ENCODE data around the gene ARMC9.
"Not testable (repeated sequence)": the region's sequence is repeated elsewhere in the genome, so short reads cannot be mapped to it uniquely, and the experiment has no call there.

Gene ARMC9

DNA sequence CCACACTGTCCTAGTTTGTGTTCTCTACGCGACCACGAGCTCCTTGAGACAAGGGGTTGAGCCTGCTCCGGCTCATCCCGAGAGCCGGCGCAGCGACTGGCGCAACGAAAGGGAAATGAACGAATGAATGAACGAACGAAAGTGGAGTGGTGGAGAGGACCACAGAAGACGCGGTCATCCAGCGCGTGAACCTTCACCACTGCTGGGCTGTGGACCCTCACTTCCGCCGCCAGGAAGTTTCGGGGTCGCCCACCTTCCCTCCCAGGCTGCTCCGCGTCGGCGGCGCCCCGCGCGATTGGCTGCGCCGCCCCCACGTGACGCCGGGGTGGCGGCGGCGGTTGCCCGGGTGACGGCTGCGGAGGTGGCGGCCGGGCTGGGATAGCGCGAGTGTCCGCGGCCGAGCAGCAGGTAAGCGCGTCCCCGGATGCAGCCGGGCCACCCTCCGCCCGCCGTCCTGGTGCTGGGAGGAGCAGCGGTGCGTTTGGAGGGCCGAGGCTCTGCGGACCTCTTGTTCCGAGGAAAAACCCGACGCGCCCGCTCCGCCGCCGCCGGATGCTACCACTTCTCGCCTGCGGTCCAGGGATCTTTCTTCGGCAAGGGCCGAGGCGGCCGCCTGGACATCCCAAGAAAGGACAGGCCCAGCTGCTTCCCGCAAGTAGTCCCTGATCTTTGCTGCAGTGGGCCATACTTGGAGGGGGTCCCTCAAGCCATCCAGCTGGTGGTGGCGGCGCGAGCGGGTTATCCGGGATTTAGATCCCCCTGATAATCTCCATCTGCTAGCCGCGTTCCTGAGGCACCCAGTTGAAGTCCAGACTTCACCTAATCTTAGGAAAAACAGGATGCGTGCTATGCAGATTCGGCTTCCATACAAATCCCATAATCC, at the start of gene ARMC9:
ARMC9 (plus strand) TSS at position 341 of the 883 bp plus-strand sequence. CDS start 7,608 bp downstream, outside the sequence.
- DNase-seq, result peak in 1 of 2 donors; percentile 34

- DNase-seq, result no peak
Observed at GRCh38 chr2:231152800-231153557, 45.5 kb upstream of the ARMC9 start.

GRCh38 chr2:231159306-231159705, 39.1 kb upstream of the ARMC9 start:
- no peak for DNase-seq

- no peak for DNase-seq
Observed at GRCh38 chr2:231160701-231161100, 37.7 kb upstream of the ARMC9 start.

GRCh38 chr2:231161252-231161839, 37.1 kb upstream of the ARMC9 start:
- DNase-seq, result no peak

DNA sequence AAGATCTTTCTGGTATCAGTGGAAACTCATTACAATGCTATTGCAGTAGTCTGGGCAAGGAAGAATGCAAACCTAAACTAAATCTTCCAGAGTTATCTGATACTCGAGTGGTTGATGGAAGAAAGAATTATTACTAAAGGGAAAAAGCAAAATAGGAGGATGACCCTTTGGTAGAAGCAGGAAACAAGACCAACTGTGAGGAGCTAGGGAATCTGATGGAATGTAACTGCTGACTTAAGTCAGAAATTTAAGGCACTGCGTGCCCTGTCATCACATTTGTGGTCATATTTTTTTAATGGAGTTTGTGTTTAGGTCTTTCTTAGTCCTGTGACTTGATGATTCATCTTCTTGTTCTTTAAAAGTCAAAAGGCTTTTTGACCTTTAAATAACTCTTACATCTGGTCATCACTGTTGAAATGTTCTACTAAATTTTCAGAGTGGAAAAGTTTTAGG, 36.5 kb upstream of the ARMC9 start:
- DNase-seq, result no peak

DNA sequence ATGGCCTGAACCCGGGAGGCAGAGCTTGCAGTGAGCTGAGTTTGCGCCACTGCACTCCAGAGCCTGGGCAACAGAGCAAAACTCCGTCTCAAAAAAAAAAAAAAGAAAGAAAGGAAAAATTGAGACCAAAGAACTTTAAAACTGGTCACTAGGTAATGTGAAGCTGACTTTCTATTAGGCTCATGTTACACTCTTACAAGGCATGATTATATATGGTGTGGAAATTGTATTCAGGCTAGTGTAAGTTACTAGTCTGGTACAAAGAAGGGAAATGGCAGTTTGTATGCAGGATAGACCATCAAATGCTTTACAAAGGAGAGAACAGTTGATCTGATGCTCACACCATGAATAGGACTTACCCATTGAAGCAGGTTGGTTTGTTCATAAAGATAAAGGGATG, 35.4 kb upstream of the ARMC9 start:
- DNase-seq, result no peak

DNA sequence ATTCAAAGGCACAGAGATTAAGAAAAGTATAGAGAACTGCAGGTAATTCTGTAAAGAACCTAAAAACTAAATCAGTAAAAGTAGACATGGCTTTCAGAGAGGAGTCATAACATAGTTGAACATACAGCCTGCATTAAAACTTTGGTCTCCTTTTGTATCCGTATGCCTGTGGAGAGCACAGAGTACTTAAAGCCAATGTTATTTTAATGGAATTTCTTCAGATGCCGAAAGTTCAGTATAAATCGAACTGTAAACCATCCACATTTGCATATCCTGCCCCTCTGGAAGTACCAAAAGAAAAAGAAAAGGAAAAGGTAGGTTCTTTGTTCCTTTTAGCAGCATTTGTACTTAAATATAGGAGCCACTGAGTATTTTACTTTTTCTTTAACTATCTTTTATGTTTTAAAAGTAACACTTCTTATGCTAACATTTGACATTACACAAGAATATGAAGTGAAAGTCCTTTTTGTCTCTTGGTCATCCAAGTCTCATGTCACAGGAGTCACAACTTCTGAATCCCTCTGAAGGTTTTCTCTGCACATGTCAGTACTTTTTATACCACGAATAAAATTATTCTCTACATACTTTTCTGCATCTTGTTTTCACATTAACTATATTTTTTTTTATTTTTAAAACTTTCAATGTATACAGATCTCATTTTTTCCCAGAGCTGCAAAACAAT, 34.9 kb upstream of the ARMC9 start:
- no peak for DNase-seq

- DNase-seq, result no peak
Observed at GRCh38 chr2:231167745-231168459, 30.5 kb upstream of the ARMC9 start.

- DNase-seq, result peak in 1 of 2 donors; percentile 22
Observed at GRCh38 chr2:231168460-231169139, 29.8 kb upstream of the ARMC9 start.

DNA sequence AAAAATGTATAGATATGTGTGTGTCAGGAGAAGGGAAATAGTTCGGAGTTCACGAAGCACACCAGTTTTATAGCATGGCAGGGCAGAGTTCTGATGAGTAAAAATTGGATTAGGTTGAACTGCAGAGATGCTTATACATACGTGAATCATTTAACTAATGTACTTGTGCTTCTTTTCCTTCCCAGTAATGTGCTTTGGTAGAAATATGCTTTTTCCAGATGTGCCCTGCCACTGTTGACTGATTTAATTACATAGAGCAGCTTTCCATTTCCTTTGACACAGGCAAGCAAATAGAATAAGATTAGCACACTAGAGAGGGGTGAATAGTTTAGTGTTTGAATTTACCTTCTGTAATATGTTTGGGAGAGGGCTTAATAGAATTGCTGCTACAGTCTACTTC, 28.9 kb upstream of the ARMC9 start:
- DNase-seq, result no peak

DNA sequence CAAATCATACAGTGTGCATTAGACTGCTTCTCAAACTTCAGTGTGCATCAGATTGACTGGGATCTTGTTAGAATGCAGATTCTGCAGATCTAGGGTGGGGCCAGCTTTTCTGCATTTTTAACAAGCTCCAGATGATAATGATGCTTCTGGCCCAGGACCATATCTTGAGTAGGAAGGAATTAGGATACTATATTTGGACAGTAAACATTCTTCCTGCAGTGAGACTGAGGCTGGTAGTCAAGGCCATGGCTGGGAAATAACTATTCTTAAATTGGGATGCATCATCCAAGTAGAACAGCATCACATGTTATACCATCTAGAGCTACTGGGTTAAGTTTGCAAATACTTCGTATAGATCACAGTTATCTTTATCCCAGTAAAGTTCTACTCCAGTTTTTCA, 28.4 kb upstream of the ARMC9 start:
- DNase-seq, result no peak

GRCh38 chr2:231172025-231172424, 26.4 kb upstream of the ARMC9 start:
- no peak for DNase-seq

DNA sequence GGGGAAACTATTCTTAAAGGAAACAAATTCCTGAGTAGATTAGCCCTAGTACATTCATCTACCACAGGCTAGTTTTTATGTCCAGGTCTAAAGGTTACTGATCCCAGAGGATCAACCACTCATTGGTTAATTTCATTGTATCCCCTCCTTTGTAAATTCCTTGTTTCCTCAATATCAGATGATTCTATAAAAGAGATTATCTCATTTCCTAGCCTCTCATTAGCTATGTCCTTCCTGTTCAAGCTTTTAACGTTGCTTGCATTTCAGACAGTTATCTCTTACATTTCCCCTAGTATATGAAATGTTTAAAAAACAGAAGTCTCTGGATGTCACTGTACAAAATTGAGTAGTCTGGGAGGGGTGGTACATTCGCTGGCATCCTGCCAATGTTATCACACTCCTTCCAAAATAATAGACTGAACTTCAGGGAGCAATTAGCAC, 24.2 kb upstream of the ARMC9 start:
- peak in 1 of 2 donors; percentile 23 for DNase-seq

DNA sequence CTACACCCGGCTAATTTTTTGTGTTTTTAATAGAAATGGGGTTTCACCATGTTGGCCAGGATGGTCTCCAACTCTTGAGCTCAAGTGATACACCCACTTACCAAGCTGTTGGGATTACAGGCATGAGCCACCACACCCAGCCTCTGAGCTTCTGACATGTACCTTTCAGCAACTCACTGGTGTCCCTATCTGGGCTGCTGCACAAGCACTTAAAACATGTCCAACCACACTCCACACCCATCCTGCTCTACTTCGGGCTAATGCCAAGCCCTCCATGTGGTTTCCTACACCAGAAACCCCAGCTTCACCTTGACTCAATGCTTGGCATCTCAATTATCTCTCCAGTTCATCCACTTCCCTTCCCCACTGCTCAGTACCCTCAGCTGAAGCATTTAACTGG, 22.4 kb upstream of the ARMC9 start:
- no peak for DNase-seq

DNA sequence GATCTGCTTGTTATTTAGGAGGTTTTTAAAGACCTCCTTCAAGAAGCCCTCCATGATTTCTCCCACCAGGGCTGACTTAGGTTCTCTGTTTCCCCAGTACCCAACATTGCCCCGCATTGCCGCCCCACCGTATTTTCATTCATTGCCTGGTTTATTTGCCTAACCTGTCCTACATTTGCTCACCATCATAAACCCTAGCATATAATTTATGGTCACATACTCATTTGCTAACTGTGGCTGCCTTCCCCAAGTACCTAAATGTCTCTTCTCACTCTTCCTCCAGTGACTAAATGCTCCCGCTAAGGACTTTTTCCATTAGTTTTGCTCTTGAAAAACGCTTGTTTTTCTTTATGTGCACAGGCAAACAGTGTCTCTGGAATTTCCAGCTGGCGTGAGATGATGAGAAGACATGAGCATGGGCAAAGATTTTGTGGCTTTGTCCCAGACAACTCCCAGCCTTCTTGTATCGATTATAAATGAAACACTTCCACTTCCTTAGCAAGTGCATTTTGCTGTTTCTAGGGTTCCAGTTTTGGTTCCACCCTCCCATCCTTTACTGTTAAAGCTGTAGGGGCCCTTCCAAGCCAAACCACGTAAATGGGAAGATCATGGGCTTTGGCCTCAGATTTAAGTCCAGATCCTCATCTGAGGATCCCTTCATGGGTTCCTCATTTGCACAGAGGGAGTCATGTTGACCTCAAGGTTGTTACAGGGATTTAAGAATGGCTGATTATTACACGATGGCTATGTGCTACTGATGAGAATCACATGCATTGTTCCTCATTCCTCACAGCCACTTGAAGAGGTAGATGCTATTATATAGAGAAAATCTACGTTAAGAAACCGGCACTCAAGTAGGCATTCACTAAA, 21.0 kb upstream of the ARMC9 start:
- no peak for DNase-seq

GRCh38 chr2:231178805-231179204, 19.6 kb upstream of the ARMC9 start:
- DNase-seq, result not testable (repeated sequence)

- peak; percentile 47 to 82 for DNase-seq
Observed at GRCh38 chr2:231181860-231182512, 16.4 kb upstream of the ARMC9 start.

DNA sequence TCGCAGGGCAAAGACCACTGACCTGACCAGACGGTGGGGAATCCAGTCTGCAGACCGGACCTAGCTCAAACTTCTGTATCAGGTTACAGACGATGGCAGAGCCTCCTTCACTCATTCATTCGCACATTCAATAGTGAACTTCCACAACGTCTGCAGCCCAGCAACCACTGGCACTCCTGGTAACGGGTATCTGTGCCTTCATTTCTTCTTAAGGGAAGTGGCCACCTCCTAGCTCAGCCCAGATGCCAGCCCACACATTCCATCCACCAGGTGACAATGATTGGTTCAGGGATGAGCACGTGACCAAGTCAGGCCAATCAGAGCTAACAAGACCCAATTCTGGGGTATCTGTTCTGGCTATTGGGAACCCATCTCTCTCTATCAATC, 15.9 kb upstream of the ARMC9 start:
- DNase-seq, result no peak

DNA sequence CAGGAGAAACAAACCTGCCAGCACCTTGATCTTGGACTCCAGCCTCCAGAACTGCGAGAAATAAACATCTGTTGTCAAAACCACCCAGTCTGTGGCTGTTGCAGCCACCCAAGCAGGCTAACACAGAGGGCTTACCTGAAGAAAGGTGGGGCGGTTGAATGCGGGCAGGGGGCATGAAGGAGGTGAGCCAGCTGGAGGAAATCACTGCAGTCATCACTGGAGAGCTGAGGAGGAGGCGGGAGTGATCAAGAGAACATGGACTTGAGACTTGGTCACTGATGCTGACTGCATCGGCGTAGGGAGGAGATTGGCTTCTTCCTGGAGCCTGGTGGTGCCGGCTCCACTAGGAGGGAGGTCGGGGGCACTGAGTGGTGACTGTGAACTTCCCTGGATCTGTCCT, 14.6 kb upstream of the ARMC9 start:
- no peak for DNase-seq
